ENCODE measurements around the gene CHST11. TPM values are rescaled to one million over a fixed set of nuclear protein-coding genes. Genes with fewer than 3 reads are reported as not detected.

Gene CHST11
- total RNA-seq, 4 donors from 2014 or later = 2.1 to 7.3 (median 4.9) TPM

GRCh38 chr12:104684884-104685283 is 228.1 kb downstream of the CHST11 start:
- 73 to 85% methylated on average over 1 of the region's 1 CpG for WGBS, 2 donors
- no peak overlapping the region for H3K4me3 ChIP-seq (ENCODE audit: low read depth, poor library complexity, severe bottlenecking)
- DNase-seq (ENCODE audit: low spot score in 2 of 2) = no peak
- no peak for TF ChIP-seq CTCF (IDR thresholded peaks at IDR 0.05)
- no peak for TF ChIP-seq POLR2A (IDR thresholded peaks at IDR 0.05)
- intact Hi-C loops (cut with DNase I; ENCODE audit: low total_unique reads) = no loop called here

- no peak overlapping the region for H3K4me3 ChIP-seq (ENCODE audit: low read depth, poor library complexity, severe bottlenecking)
- intact Hi-C loops (cut with DNase I; ENCODE audit: low total_unique reads) = no loop called here
- no peak for TF ChIP-seq CTCF (IDR thresholded peaks at IDR 0.05)
- TF ChIP-seq POLR2A (IDR thresholded peaks at IDR 0.05) = no peak
- 79 to 82% methylated on average over 2 of the region's 2 CpGs for WGBS, 2 donors
- no peak for DNase-seq (ENCODE audit: low spot score in 2 of 2)
Measured at GRCh38 chr12:104685366-104685765, 228.6 kb downstream of the CHST11 start.

GRCh38 chr12:104686196-104686595 is 229.4 kb downstream of the CHST11 start:
- no peak for DNase-seq (ENCODE audit: low spot score in 2 of 2)
- H3K4me3 ChIP-seq (ENCODE audit: low read depth, poor library complexity, severe bottlenecking) = no peak overlapping the region
- intact Hi-C loops (cut with DNase I; ENCODE audit: low total_unique reads) = no loop called here
- no peak for TF ChIP-seq CTCF (IDR thresholded peaks at IDR 0.05)
- WGBS, 2 donors = 81 to 97% methylated on average over 3 of the region's 3 CpGs

GRCh38 chr12:104687823-104688573 is 231.2 kb downstream of the CHST11 start:
- no peak for TF ChIP-seq CTCF (IDR thresholded peaks at IDR 0.05)
- no peak for TF ChIP-seq POLR2A (IDR thresholded peaks at IDR 0.05)
- intact Hi-C loops (cut with DNase I; ENCODE audit: low total_unique reads) = no loop called here
- H3K4me3 ChIP-seq (ENCODE audit: low read depth, poor library complexity, severe bottlenecking) = no peak overlapping the region
- 86 to 88% methylated on average over 11 of the region's 11 CpGs for WGBS, 2 donors
- DNase-seq (ENCODE audit: low spot score in 2 of 2) = peak in 1 of 2 donors; percentile 28

GRCh38 chr12:104689635-104690034 is 232.9 kb downstream of the CHST11 start:
- 81 to 91% methylated on average over 4 of the region's 4 CpGs for WGBS, 2 donors
- DNase-seq (ENCODE audit: low spot score in 2 of 2) = no peak
- intact Hi-C loops (cut with DNase I; ENCODE audit: low total_unique reads) = no loop called here
- no peak for TF ChIP-seq POLR2A (IDR thresholded peaks at IDR 0.05)
- no peak for TF ChIP-seq CTCF (IDR thresholded peaks at IDR 0.05)
- no peak overlapping the region for H3K4me3 ChIP-seq (ENCODE audit: low read depth, poor library complexity, severe bottlenecking)
